Stimulated activated CD8-positive, alpha-beta memory T cell treated with anti-CD3 and anti-CD28 coated beads, Interleukin-15, amount 100 ng/mL, for 48 hours (primary cell): Measurements from ENCODE around the gene HYCC1.
"Not testable (repeated sequence)": the region's sequence is repeated elsewhere in the genome, so short reads cannot be mapped to it uniquely, and the experiment has no call there.

Source experiments
- DNase-seq, 2 donors: peaks; one replicate each; pipeline ENCODE4 v3.0.0-alpha.2; 2020; ENCODE audit warnings: low read depth in 2 of 2

The HYCC1 gene

DNA sequence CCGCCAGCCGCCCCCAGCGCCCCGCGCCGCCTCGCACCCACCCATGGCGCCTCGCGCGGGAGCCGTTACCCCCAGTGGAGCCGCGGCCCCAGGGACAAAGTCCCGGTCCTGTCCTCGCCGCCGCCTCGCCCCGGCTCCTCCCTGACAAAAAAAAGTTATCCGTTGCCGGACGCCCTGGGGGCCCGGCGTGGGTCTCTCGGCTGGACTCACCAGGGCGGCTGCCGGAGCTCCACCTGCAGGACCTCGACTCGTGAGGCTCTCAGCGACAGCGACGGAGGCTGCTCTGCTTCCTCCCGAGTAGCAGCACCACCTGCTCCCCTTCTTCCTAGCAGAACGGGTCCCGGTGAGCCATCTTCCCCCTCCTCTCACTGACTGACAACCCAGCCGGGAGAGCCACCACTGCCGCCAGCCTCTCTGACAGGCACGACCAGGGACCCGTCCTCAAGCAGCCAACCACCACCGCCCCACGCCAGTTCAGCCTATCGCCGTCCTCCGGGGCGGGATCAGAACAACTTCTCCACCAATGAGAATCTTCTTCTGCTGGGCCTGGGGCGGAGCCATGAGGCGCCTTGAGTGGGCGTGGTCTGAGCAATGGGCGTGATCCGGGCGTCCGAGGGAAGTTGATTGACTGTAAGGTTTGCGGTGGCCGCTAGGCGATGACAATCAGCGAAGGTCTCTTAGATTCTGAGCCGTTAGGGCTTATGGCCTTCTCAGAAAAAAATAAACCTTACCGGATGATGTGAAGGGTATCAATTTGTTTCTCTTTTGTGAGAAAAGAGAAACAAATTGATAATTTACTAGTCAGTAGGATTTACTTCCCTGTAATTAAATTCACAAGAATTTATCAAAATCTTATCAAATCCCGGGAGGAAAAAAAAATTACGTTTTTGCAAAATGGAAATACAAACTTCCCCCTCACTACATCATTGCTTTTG lies at the start of gene HYCC1:
Gene HYCC1 (minus strand): TSS at position 416 of the 935 bp plus-strand sequence. CDS start 23,019 bp downstream, outside the sequence.
- DNase-seq, result peak; percentile 97

- no peak for DNase-seq
These were observed 48.5 kb upstream of the HYCC1 start for GRCh38 chr7:23062452-23062851.

GRCh38 chr7:23061327-23061726 lies 47.4 kb upstream of the HYCC1 start:
- no peak for DNase-seq

GRCh38 chr7:23058408-23059096 lies 44.6 kb upstream of the HYCC1 start:
- no peak for DNase-seq

DNA sequence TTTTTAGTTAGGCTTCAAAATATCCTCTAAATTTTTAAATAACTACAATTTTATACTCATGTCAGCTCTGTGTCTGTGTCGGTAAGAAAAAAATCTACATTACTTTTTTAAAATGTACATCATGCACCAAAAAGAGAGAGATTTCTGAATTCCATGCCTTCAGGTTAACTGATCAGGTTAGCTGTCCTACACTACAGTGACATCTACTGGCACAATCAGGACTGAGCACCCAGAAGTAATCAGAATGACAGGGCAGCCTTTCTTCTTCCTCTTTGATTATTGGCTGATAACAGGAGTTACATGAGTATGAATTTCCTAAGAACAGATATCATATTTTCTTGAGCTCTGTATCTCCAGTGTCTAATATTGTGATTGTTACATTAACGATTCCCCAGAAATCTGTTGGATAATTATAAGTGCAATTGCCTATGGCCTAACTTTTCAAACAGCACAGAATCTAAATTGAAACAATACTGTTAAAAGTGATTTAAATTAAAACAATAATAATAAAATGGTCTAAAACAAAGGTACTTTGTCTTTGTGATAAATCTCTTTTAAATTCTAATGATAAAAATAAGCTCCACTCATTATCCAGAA lies 41.8 kb upstream of the HYCC1 start:
- peak in 1 of 2 donors; percentile 12 for DNase-seq

GRCh38 chr7:23051124-23051485 lies 37.2 kb upstream of the HYCC1 start:
- not testable (repeated sequence) for DNase-seq

GRCh38 chr7:23046336-23046735 lies 32.4 kb upstream of the HYCC1 start:
- not testable (repeated sequence) for DNase-seq

GRCh38 chr7:23045086-23045485 lies 31.2 kb upstream of the HYCC1 start:
- not testable (repeated sequence) for DNase-seq

DNA sequence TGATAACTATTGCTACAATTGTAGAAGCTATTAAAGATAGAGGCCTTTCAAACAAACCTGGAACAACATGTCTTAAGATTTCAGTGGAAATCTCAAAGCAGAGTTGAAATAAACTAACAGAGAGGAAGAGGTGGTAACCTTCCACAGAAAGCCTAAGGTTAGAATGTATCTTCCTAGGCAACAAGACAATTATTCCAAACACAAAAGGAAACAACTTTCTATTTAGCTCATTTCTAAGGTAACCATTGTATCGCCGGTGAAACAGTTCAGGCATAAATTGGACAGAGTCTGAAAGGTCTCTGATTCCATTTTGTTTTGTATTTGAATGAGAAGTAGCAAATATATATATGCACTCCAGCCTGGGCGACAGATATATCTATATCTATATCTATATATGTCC lies 30.7 kb upstream of the HYCC1 start:
- DNase-seq, result no peak

GRCh38 chr7:23043441-23043840 lies 29.5 kb upstream of the HYCC1 start:
- DNase-seq, result no peak

DNA sequence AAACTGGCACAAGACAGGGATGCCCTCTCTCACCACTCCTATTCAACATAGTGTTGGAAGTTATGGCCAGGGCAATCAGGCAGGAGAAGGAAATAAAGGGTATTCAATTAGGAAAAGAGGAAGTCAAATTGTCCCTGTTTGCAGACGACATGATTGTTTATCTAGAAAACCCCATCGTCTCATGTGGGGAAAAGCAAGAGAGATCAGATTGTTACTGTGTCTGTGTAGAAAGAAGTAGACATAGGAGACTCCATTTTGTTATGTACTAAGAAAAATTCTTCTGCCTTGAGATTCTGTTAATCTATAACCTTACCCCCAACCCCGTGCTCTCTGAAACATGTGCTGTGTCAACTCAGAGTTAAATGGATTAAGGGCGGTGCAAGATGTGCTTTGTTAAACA lies 25.7 kb upstream of the HYCC1 start:
- not testable (repeated sequence) for DNase-seq

DNA sequence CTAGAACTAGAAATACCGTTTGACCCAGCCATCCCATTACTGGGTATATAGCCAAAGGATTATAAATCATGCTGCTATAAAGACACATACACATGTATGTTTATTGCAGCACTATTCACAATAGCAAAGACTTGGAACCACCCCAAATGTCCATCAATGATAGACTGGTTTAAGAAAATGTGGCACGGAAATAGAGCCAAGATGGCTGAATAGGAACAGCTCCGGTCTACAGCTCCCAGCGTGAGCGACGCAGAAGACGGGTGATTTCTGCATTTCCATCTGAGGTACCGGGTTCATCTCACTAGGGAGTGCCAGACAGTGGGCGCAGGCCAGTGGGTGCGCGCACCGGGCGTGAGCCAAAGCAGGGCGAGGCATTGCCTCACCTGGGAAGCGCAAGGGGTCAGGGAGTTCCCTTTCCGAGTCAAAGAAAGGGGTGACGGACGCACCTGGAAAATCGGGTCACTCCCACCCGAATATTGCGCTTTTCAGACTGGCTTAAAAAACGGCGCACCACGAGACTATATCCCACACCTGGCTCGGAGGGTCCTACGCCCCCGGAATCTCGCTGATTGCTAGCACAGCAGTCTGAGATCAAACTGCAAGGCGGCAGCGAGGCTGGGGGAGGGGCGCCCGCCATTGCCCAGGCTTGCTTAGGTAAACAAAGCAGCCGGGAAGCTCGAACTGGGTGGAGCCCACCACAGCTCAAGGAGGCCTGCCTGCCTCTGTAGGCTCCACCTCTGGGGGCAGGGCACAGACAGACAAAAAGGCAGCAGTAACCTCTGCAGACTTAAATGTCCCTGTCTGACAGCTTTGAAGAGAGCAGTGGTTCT lies 21.8 kb upstream of the HYCC1 start:
- not testable (repeated sequence) for DNase-seq

DNA sequence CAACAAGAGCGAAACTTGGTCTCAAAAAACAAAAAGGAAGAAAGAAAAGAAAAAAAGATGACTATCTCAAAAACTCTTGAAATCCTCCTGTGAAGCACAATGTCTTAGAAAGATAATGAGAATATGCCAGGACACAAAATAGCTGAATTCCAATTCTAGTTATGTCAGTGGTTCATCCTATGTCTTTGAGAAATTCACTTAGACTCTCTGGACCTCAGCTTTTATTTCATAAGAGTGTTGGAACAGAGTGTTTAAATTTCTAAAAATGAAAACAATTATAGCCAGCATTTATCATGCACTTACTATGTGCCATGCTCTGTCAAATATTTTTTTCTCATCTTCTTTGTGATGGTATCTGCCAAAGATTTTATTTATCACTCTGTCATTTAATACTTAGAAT lies 13.3 kb upstream of the HYCC1 start:
- no peak for DNase-seq

- no peak for DNase-seq
These were observed 12.2 kb upstream of the HYCC1 start for GRCh38 chr7:23026164-23026563.

- no peak for DNase-seq
These were observed 10.5 kb upstream of the HYCC1 start for GRCh38 chr7:23024454-23024853.

DNA sequence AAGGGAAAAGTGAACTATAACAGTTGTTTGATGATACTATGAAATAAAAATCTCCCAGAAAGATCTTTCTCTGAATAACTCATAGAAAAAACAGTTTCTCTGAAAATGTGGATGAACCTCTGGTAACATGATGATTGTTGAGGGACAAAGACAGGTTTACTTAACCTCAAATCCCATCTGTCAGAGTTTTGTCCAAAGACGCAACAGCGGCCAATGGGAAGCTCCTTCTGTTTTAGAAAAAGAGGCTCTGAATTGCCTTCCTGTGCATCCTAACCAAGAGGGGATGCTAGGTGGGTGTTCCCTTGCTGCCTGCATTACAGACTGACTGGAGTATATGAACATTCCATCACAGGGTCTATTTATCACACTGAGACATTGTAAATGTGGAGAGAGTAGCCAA lies 8.9 kb upstream of the HYCC1 start:
- DNase-seq, result no peak

DNA sequence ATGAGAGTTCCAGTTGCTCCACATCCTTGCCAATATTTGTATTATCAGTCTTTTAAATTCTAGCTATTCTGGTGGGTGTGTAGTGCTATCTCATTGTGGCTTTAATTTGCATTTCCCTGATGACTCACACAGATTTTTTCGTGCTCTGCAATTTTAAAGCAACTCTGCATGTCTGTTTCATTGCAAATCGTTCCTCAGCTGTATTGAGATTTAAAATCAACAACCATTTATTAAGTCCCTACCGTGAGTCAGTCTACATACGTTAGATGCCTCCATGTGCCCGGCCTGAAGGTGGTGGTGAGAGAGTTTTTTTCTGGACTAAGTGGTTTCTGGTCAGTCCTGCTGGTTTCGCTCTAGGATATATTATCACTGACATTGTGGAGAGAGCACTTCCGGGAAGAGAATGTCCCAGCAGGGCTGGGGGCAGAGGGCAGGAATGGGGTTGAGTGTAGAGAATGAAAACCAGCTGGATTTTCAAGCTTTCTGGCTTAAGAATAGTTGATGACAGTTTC lies 8.4 kb upstream of the HYCC1 start:
- no peak for DNase-seq

DNA sequence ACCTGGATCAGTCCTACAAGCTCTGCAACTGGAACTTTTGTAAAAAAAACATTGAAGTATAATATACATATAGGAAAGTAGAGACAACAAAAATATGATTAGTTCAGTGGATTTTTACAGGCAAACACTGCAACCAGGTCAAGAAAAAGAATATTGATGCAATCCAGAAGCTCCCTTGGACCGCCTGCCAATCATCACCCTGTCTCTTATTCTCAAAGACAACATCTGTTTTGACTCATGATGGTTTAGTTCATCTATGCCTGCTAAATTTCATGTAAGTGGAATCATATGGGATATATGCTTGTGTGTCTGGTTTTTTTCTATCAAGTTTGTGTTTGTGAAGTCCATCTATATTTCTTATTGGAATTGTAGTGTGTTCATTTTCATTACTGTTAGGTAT lies 7.7 kb upstream of the HYCC1 start:
- DNase-seq, result no peak

GRCh38 chr7:23020742-23021401 lies 6.9 kb upstream of the HYCC1 start:
- no peak for DNase-seq

- no peak for DNase-seq
These were observed 4.8 kb upstream of the HYCC1 start for GRCh38 chr7:23018750-23019149.

- no peak for DNase-seq
These were observed 3.4 kb upstream of the HYCC1 start for GRCh38 chr7:23017309-23017708.
